Activated CD4-positive, alpha-beta memory T cell treated with anti-CD3 and anti-CD28 coated beads for 36 hours (primary cell): ENCODE measurements around the gene EPOP. TPM values are rescaled to one million over a fixed set of nuclear protein-coding genes. Genes with fewer than 3 reads are reported as not detected.
"Not testable (repeated sequence)": the region's sequence is repeated elsewhere in the genome, so short reads cannot be mapped to it uniquely, and the experiment has no call there.

Experiments
- CTCF ChIA-PET: fragments of 350-600 bp; sonication (Branson Sonifier 250); formaldehyde crosslinking; loops from one replicate; lab custom pipeline; 2021; ENCODE audit warnings: antibody characterized with exemption, inconsistent platforms; lab: Charles Lee
- POLR2A ChIA-PET: fragments of 350-600 bp; sonication (Branson Sonifier 250); formaldehyde crosslinking; loops from one replicate; lab custom pipeline; 2021; ENCODE audit warnings: antibody characterized with exemption; lab: Charles Lee
- DNase-seq: peaks from one replicate; pipeline ENCODE4 v3.0.0-alpha.2; 2020
- H3K27ac Mint-ChIP-seq: one replicate; pipeline ENCODE4 v1.8.0; 2021; ENCODE audit warnings: mixed read lengths
- H3K27me3 Mint-ChIP-seq: one replicate; pipeline ENCODE4 v1.8.0; 2021; ENCODE audit warnings: mixed read lengths
- H3K36me3 Mint-ChIP-seq: one replicate; pipeline ENCODE4 v1.8.0; 2021; ENCODE audit warnings: mixed read lengths
- H3K4me1 Mint-ChIP-seq: one replicate; pipeline ENCODE4 v1.8.0; 2021; ENCODE audit warnings: low read depth, mixed read lengths
- H3K4me3 Mint-ChIP-seq: one replicate; pipeline ENCODE4 v1.8.0; 2021; ENCODE audit warnings: mild to moderate bottlenecking, mixed read lengths
- H3K9me3 Mint-ChIP-seq: one replicate; pipeline ENCODE4 v1.8.0; 2021; ENCODE audit warnings: mixed read lengths
- intact Hi-C: fragments of 100-400 bp; cut with micrococcal nuclease; formaldehyde crosslinking; loops from one replicate; pipeline ENCODE4 v1.15.1; 2023
- microRNA-seq: library from miRNA; unstranded; fragments of <30 nt; microRNA quantifications from one replicate; pipeline ENCODE4 v1.2.0, GENCODE V29; 2022; ENCODE audit warnings: borderline number of aligned reads, borderline microRNAs expressed, borderline replicate concordance
- total RNA-seq, 2 experiments: library from RNA; stranded (reverse); gene quantifications; one replicate each; pipeline ENCODE4 v1.2.3, GENCODE V29; 2021

EPOP gene
- total RNA-seq, 2 experiments from 2014 or later = 37.1 to 38.0 TPM

DNA sequence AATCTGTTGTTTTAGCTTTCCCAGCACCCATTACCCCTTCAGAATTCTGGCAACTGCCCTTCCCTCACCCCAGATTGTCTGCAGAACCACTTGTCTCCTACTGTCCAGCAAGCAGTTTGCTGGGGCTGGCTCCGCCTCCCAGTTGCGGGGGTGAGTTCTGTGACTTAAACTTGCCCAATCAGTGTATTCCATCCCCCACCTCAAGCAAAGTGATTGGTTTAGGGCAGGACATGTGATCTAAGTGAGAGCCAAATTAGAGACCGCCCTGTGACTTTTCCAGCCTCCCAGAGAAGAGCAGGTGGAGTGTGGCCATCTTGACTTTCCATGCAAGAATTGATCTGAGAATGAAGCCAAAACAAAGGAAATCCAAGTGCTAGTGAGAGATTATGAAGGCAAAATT lies 46.3 kb downstream of the EPOP start:
- H3K4me1 Mint-ChIP-seq = peaks cover 5% of the 10 kb centered on the region
- intact Hi-C loops = no loop called here
- no peak overlapping the region for H3K27ac Mint-ChIP-seq
- H3K27me3 Mint-ChIP-seq = peaks cover 15% of the 10 kb centered on the region
- H3K36me3 Mint-ChIP-seq = no peaks in the 10 kb centered on the region
- CTCF ChIA-PET = interaction anchor here (1.0 to 1.5 kb wide), 3 partner anchors 9 to 39 kb away, joined by 3 to 4 read pairs (median 3); no protein-coding TSS in a partner anchor
- no peaks in the 10 kb centered on the region for H3K9me3 Mint-ChIP-seq
- no peak for DNase-seq
- POLR2A ChIA-PET = no interaction called here
- no peak overlapping the region for H3K4me3 Mint-ChIP-seq

- intact Hi-C loops = no loop called here
- H3K9me3 Mint-ChIP-seq = no peaks in the 10 kb centered on the region
- no peaks in the 10 kb centered on the region for H3K36me3 Mint-ChIP-seq
- no peak for DNase-seq
- no peak overlapping the region for H3K4me3 Mint-ChIP-seq
- ChIA-PET CTCF (interaction anchor here (1.0 to 1.2 kb wide), 2 partner anchors 10 to 35 kb away, joined by 3 read pairs; no protein-coding TSS in a partner anchor), POLR2A (no interaction called here)
- H3K27ac Mint-ChIP-seq = no peak overlapping the region
- H3K4me1 Mint-ChIP-seq = peaks cover 5% of the 10 kb centered on the region
- peaks cover 15% of the 10 kb centered on the region for H3K27me3 Mint-ChIP-seq
Measured at GRCh38 chr17:38627957-38628356, 46.8 kb downstream of the EPOP start.

DNA sequence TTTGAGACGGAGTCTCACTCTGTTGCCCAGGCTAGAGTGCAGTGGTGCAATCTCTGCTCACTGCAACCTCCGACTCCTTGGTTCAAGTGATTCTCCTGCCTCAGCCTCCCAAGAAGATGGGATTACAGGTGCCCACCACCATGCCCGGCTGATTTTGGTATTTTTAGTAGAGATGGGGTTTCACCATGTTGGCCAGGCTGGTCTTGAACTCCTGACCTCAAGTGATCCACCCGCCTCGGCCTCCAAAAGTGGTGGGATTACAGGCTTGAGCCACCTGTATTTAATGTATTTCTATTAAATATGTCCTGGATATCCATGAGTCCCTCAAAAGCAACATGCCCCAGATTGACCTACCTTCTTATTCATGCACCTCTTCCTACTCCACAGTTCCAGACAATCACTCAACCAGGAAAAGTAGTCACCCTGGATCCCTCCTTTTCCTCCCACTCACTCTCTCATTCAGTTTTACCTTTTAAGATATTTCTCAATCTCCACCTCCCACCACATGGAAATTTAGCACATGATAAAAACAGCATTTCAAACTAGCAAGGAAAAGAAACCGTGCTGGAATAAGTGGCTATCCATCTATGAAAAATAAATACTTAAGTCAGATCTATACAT lies 48.0 kb downstream of the EPOP start:
- H3K27ac Mint-ChIP-seq, DNase-seq, H3K36me3 Mint-ChIP-seq, intact Hi-C loops, H3K4me1 Mint-ChIP-seq, CTCF ChIA-PET, H3K9me3 Mint-ChIP-seq, POLR2A ChIA-PET, H3K4me3 Mint-ChIP-seq: not testable (repeated sequence)
- peaks cover 15% of the 10 kb centered on the region for H3K27me3 Mint-ChIP-seq

GRCh38 chr17:38625482-38625881 lies 49.3 kb downstream of the EPOP start:
- Mint-ChIP-seq H3K36me3 (no peaks in the 10 kb centered on the region), H3K9me3 (no peaks in the 10 kb centered on the region), H3K27me3 (peaks cover 22% of the 10 kb centered on the region), H3K4me3 (no peak overlapping the region), H3K4me1 (peaks cover 5% of the 10 kb centered on the region), H3K27ac (no peak overlapping the region)
- DNase-seq = no peak
- intact Hi-C loops = no loop called here
- POLR2A ChIA-PET = interaction anchor here (0.6 kb wide), 1 partner anchor 180 kb away, joined by 3 read pairs; no protein-coding TSS in a partner anchor
- CTCF ChIA-PET = no interaction called here

DNA sequence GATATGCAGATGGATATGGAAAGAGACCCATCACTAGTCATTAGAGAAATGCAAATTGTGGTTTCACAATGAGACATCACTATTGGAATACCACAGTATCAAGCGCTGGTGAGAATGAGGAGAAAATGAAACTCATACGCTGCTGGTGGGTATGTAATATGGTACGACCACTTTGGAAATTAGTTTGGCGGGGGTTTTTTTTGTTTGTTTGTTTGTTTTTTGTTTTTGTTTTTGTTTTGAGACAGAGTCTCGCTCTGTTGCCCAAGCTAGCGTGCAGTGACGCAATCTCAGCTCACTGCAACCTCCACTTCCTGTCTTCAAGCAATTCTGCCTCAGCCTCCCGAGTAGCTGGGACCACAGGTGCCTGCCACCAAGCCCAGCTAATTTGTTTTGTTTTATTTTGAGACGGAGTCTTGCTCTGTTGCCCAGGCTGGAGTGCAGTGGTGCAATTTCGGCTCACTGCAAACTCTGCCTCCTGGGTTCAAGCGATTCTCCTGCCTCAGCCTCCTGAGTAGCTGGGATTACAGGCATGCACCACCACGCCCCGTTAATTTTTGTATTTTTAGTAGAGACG lies 49.9 kb downstream of the EPOP start:
- H3K9me3 Mint-ChIP-seq, H3K4me1 Mint-ChIP-seq, H3K36me3 Mint-ChIP-seq, H3K27ac Mint-ChIP-seq, intact Hi-C loops: not testable (repeated sequence)
- Mint-ChIP-seq H3K27me3 (peaks cover 22% of the 10 kb centered on the region), H3K4me3 (peak overlapping the region; percentile 50)
- peak; percentile 52 for DNase-seq
- ChIA-PET POLR2A (interaction anchor here (0.6 to 0.8 kb wide), 2 partner anchors 11 to 179 kb away, joined by 3 read pairs; no protein-coding TSS in a partner anchor), CTCF (interaction anchor here (0.5 to 0.7 kb wide), 2 partner anchors 66 to 206 kb away, joined by 3 read pairs; no protein-coding TSS in a partner anchor)

Small RNA genes lying within 50 kb of the gene (microRNA-seq; reads per million reads assigned to microRNA genes)
- gene MIR4726 (4.7 reads per million, percentile 12 among the genes with 10 or more reads in this experiment), gene MIR4734 (not detected)

Other genes starting within 250 kb of the EPOP start
- gene ARHGAP23, start 246.5 kb downstream of the EPOP start, total RNA-seq = 1 to 10 TPM; 1.3 to 1.4 TPM
- 1 to 10 TPM in 1 of 2 experiments, under 1 TPM in 1; 0.92 to 1.6 TPM for gene SRCIN1, start 69.0 kb downstream of the EPOP start, total RNA-seq
- 100 to 1,000 TPM; 204 to 221 TPM for gene MLLT6, start 30.3 kb upstream of the EPOP start, total RNA-seq
- 10 to 100 TPM; 54.7 to 59.1 TPM for gene CISD3, start 55.4 kb upstream of the EPOP start, total RNA-seq
- 1 to 10 TPM; 3.4 to 4.2 TPM for gene PCGF2, start 73.4 kb upstream of the EPOP start, total RNA-seq
- gene PSMB3, start 77.8 kb upstream of the EPOP start, total RNA-seq = 100 to 1,000 TPM; 335 to 348 TPM
- gene PIP4K2B, start 124.6 kb upstream of the EPOP start, total RNA-seq = 10 to 100 TPM; 37.8 to 37.9 TPM
- 10 to 100 TPM; 21.1 to 21.5 TPM for gene CWC25, start 150.4 kb upstream of the EPOP start, total RNA-seq
- 1,000 to 10,000 TPM; 1,774 to 1,791 TPM for gene RPL23, start 178.8 kb upstream of the EPOP start, total RNA-seq
- 100 to 1,000 TPM; 134 to 139 TPM for gene LASP1, start 195.1 kb upstream of the EPOP start, total RNA-seq